ENCODE data around the gene UNC119. TPM values are rescaled to one million over a fixed set of nuclear protein-coding genes. Genes with fewer than 3 reads are reported as not detected.

UNC119 gene
- total and polyA plus RNA-seq, 2 experiments from 2014 or later: 101 to 124 TPM

DNA sequence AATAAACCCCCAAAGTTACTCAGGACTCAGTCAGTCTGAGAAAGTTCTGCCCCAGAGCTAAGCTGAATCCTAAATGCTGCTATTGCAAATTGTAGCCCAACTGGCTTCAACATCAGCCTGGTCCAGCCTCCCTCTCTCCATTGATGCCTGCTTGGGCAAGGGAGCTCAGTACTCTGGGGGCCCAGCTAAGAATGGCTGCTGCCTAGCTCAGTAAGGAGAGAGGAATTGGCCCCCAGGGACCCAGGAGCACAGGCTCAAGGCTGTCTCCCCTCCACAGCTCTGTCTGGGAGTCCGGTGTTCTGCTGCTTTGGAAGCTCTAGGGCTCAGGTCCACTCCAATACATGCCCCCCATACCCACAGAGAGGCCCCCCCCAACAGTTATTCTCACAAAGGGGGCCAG is 1.6 kb downstream of the UNC119 start:
- H3K27ac ChIP-seq: no peak overlapping the region
- no peaks in the 10 kb centered on the region for H3K27me3 ChIP-seq
- no peak for DNase-seq (ENCODE audit: low read depth in 1 of 2, low spot score in 1 of 2)
- peaks cover 4% of the 10 kb centered on the region for H3K4me1 ChIP-seq (ENCODE audit: low read depth)
- peaks cover 26% of the 10 kb centered on the region for H3K36me3 ChIP-seq
- TF ChIP-seq, protein P1, sequence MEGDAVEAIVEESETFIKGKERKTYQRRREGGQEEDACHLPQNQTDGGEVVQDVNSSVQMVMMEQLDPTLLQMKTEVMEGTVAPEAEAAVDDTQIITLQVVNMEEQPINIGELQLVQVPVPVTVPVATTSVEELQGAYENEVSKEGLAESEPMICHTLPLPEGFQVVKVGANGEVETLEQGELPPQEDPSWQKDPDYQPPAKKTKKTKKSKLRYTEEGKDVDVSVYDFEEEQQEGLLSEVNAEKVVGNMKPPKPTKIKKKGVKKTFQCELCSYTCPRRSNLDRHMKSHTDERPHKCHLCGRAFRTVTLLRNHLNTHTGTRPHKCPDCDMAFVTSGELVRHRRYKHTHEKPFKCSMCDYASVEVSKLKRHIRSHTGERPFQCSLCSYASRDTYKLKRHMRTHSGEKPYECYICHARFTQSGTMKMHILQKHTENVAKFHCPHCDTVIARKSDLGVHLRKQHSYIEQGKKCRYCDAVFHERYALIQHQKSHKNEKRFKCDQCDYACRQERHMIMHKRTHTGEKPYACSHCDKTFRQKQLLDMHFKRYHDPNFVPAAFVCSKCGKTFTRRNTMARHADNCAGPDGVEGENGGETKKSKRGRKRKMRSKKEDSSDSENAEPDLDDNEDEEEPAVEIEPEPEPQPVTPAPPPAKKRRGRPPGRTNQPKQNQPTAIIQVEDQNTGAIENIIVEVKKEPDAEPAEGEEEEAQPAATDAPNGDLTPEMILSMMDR (IDR thresholded peaks at IDR 0.05; ENCODE audit: low read depth, low read length): no peak
- no peak overlapping the region for H3K4me3 ChIP-seq
- no peaks in the 10 kb centered on the region for H3K9me3 ChIP-seq (ENCODE audit: low read depth)

DNA sequence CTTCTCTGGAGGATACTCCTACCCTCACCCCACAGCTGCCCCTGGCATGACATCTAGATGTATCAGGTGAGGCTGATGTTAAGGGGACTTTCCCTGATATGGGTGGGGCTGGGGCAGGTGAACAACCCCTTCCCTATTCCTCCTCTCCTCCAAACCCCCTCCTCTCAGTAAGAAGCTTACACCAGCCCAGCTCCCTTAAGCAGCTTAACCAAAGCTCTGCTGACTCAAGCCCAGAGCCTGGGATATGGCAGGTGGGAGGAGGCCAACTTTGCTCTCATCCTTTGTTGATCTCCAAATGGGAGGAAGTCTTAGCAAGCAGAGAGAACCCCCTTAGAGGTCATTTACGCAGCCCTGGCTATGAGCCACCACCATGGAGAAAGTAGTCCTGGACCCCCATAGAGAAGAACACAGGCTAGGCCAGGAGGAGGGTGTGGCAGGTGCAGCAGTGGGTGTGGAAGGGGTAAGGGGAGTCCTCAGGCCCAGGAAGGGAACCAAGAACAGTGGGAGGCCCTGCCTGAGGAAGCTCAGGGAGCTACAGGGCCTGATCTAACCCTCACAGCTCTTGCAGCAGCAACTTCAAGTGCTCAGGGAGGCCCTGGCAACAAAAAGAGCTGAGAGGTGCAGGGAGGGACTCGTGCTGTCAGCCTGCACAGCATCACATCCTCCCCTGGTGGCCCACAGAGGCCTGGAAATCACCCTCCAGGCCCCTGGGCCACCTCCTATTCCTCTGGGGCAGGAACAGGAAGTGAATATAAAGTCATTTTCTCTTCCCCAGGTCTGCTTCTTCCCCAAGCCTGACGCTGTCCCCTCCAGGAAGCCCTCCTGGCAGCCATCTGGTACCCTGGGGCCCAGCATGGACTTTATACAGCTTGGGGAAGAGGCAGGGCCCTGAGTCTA is 2.9 kb downstream of the UNC119 start:
- H3K4me3 ChIP-seq: no peak overlapping the region
- H3K27me3 ChIP-seq: no peaks in the 10 kb centered on the region
- no peak for DNase-seq (ENCODE audit: low read depth in 1 of 2, low spot score in 1 of 2)
- no peaks in the 10 kb centered on the region for H3K9me3 ChIP-seq (ENCODE audit: low read depth)
- H3K4me1 ChIP-seq (ENCODE audit: low read depth): peaks cover 4% of the 10 kb centered on the region
- TF ChIP-seq, protein P1 (IDR thresholded peaks at IDR 0.05; ENCODE audit: low read depth, low read length): no peak
- H3K36me3 ChIP-seq: peaks cover 17% of the 10 kb centered on the region
- H3K27ac ChIP-seq: no peak overlapping the region

DNA sequence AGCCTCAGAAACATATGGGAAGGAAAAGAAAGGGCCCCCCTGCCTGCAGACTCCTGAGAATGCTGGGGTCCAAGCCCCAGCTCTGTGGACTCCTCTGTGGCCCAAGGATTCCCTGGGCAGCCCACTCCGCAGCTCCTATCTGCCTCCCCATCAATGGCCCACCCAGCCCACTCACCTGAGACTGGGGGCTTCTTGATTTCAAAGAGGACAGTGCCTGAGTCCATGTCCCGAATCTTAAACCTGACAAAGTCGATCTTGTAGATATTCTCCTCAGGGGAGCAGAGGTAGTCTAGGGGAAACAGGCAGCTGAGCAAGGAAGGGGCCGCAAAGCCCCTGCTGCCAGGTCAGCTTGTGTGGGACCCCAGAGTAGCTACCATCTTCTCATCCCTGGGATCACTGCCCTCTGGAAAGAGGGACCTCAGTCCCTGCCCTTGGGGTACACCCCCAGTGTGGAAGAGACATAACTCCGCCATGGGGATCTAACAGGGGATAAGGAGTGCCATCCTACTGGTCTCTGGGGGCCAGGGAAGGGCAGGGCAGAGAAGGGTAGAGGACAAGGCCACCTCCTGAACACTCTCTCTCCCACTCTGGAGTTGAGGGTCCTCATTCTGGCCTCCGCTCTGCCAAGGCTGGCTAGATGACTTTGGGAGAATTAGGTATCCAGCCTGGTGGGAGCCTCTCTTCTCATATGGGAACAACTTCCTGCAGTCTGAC is 3.9 kb downstream of the UNC119 start:
- no peaks in the 10 kb centered on the region for H3K27me3 ChIP-seq
- peaks cover 9% of the 10 kb centered on the region for H3K36me3 ChIP-seq
- H3K4me1 ChIP-seq (ENCODE audit: low read depth): peaks cover 4% of the 10 kb centered on the region
- DNase-seq (ENCODE audit: low read depth in 1 of 2, low spot score in 1 of 2): no peak
- H3K27ac ChIP-seq: no peak overlapping the region
- H3K9me3 ChIP-seq (ENCODE audit: low read depth): no peaks in the 10 kb centered on the region
- H3K4me3 ChIP-seq: no peak overlapping the region
- TF ChIP-seq, protein P1 (IDR thresholded peaks at IDR 0.05; ENCODE audit: low read depth, low read length): no peak

DNA sequence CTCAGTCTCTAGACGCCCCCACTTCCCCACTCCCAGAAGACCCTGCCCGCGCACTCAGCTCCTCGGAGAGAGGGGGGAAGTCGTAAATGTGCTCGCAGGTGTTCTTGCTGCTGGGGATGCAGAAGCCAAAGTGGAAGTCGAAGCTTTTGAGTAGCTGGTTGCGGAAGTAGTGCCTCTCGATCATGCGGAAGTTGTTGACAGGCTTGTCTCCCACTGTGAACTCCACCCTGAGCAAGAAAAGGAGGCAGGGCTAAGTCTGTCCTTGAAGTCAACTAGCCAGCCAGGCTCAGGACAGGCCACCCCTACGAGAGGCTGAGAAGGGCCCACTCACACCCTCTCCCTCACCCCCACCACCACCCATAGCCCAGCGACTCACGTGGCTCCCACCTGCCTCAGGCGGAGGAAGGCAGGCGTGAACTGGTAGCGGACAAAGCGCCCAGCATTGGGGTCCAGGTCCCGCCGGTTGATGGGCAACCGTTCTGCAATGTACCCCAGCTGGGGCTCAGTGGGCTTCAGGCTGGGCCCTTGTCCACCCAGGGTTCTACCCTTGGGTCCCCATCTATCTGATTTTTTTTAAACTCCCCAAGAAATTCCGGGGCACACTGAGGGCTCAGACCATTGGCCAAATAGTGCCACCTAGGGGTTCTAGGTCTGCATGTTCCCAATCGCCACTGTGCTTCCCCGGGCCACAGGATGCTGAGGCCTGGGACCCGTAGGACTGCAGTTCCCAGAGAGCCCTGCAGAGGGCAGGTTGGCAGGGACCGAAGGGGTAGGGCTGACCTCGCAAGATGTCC is 4.6 kb downstream of the UNC119 start:
- no peaks in the 10 kb centered on the region for H3K9me3 ChIP-seq (ENCODE audit: low read depth)
- H3K4me1 ChIP-seq (ENCODE audit: low read depth): peaks cover 2% of the 10 kb centered on the region
- TF ChIP-seq, protein P1 (IDR thresholded peaks at IDR 0.05; ENCODE audit: low read depth, low read length): peak; percentile 97
- peak; percentile 73 to 81 for DNase-seq (ENCODE audit: low read depth in 1 of 2, low spot score in 1 of 2)
- no peak overlapping the region for H3K4me3 ChIP-seq
- no peak overlapping the region for H3K27ac ChIP-seq
- H3K36me3 ChIP-seq: peaks cover 9% of the 10 kb centered on the region
- no peaks in the 10 kb centered on the region for H3K27me3 ChIP-seq

DNA sequence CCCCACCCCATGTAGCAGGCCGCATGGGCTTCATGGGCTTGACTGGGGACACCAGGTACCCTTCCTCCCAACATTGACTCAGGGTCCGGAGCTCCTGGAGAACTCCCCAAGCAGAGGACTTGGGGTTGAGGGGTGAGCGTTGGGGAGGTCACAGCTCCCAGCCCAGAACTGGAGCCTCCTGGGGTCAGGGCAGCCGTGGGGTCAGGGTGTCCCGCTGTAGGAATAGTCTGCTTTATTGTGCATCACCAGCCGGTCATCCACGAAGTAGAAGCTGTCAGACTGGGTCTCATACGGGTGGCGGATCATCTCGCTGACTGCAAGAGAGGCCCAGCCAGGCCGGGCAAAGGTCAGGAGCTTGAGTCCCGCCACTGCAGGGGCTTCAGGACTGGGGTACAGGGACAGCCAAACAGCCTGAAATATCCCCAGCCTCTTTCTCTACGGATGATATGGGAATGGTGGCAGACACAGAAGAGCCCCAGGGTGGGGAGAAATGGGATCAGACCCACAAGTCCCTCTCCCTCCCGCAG is 5.3 kb downstream of the UNC119 start:
- Histone ChIP-seq H3K27ac (no peak overlapping the region), H3K27me3 (no peaks in the 10 kb centered on the region), H3K36me3 (peaks cover 9% of the 10 kb centered on the region), H3K4me1 (ENCODE audit: low read depth) (no peaks in the 10 kb centered on the region), H3K9me3 (ENCODE audit: low read depth) (no peaks in the 10 kb centered on the region), H3K4me3 (no peak overlapping the region)
- DNase-seq (ENCODE audit: low read depth in 1 of 2, low spot score in 1 of 2): no peak
- TF ChIP-seq, protein P1 (IDR thresholded peaks at IDR 0.05; ENCODE audit: low read depth, low read length): no peak
